Neural progenitor cell (in vitro differentiated cells): ENCODE measurements around the gene RHCG.

Experiments used
- EZH2 ChIP-seq: fragments of 200-600 bp; sonication (generic); IDR thresholded peaks from 2 replicates; pipeline ENCODE4 v1.6.1; 2017; ENCODE audit warnings: antibody characterized with exemption, mild to moderate bottlenecking, moderate library complexity
- EZH2phosphoT487 ChIP-seq: fragments of 200-600 bp; sonication (generic); IDR thresholded peaks from 2 replicates; pipeline ENCODE4 v1.6.1; 2017; ENCODE audit warnings: antibody characterized with exemption
- TF ChIP-seq, protein P1 (sequence below): fragments of 200-600 bp; sonication (generic); IDR thresholded peaks from 2 replicates; pipeline ENCODE4 v1.5.1; 2017; ENCODE audit warnings: antibody characterized with exemption, mild to moderate bottlenecking

DNA sequence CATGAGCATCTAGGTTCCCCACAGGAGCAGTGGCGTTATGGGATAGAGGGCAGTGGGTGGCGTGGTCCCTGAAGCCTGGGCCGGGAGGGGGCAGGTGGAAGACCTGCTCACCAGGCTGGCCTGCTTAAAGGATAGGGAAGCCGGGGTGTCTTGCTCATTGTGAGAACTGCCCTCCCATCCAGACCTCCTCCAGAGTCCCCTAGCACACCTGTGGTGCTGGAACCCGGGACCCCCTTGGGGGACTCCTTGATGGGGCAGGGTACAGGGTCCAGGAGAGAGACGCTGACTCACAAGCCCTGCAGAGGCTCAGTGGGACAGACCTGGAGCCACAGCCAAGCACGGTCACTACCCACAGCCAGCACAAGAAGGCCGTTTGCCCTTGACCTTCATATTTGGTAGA lies 2.8 kb upstream of the RHCG start:
- TF ChIP-seq EZH2phosphoT487 = no peak
- TF ChIP-seq, protein P1, sequence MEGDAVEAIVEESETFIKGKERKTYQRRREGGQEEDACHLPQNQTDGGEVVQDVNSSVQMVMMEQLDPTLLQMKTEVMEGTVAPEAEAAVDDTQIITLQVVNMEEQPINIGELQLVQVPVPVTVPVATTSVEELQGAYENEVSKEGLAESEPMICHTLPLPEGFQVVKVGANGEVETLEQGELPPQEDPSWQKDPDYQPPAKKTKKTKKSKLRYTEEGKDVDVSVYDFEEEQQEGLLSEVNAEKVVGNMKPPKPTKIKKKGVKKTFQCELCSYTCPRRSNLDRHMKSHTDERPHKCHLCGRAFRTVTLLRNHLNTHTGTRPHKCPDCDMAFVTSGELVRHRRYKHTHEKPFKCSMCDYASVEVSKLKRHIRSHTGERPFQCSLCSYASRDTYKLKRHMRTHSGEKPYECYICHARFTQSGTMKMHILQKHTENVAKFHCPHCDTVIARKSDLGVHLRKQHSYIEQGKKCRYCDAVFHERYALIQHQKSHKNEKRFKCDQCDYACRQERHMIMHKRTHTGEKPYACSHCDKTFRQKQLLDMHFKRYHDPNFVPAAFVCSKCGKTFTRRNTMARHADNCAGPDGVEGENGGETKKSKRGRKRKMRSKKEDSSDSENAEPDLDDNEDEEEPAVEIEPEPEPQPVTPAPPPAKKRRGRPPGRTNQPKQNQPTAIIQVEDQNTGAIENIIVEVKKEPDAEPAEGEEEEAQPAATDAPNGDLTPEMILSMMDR = no peak
- TF ChIP-seq EZH2 = no peak
